Fibroblast of lung (primary cell): Measurements from ENCODE around the gene CYP2W1. TPM values are rescaled to one million over a fixed set of nuclear protein-coding genes. Genes with fewer than 3 reads are reported as not detected.
"Not testable (repeated sequence)": the region's sequence is repeated elsewhere in the genome, so short reads cannot be mapped to it uniquely, and the experiment has no call there.

Experiments used
- DNase-seq, 2 donors: peaks; one replicate each; pipeline versions ENCODE4 v3.0.0 to v3.0.0-alpha.2; 2010; ENCODE audit warnings: low read depth in 2 of 2
- H2AFZ ChIP-seq: 2 replicates; pipeline ENCODE4 v1.5.1; 2012; ENCODE audit warnings: low read length, control low read depth, inconsistent platforms
- H3K27ac ChIP-seq: 2 replicates; pipeline ENCODE4 v1.5.1; 2011; ENCODE audit warnings: low read length, control low read depth; ENCODE audit not compliant: insufficient read depth
- H3K27me3 ChIP-seq: 2 replicates; pipeline ENCODE4 v1.5.1; 2011; ENCODE audit warnings: mild to moderate bottlenecking, low read length; ENCODE audit not compliant: control insufficient read depth, insufficient read depth
- H3K36me3 ChIP-seq: 2 replicates; pipeline ENCODE4 v1.5.1; 2011; ENCODE audit warnings: low read length; ENCODE audit not compliant: control insufficient read depth, insufficient read depth
- H3K4me1 ChIP-seq: 2 replicates; pipeline ENCODE4 v1.5.1; 2011; ENCODE audit warnings: low read length; ENCODE audit not compliant: control insufficient read depth, insufficient read depth; ENCODE audit errors: extremely low read depth
- H3K4me2 ChIP-seq: 2 replicates; pipeline ENCODE4 v1.5.1; 2011; ENCODE audit warnings: low read length, control low read depth; ENCODE audit not compliant: insufficient read depth; ENCODE audit errors: extremely low read depth
- H3K4me3 ChIP-seq, 4 experiments: fragments of 200-600 bp in 1 of 4; sonication (generic) in 1 of 4; replicated peaks in 1 of 4; 2 replicates each; pipeline ENCODE4 v1.5.1; 2011 to 2016; ENCODE audit warnings: low read length in 4 of 4, low read depth in 3 of 4, mild to moderate bottlenecking in 3 of 4, control low read depth in 2 of 4, inconsistent platforms in 1 of 4, mixed read lengths in 1 of 4; ENCODE audit not compliant: insufficient read depth in 1 of 4; ENCODE audit errors: control extremely low read depth in 1 of 4
- H3K79me2 ChIP-seq: 2 replicates; pipeline ENCODE4 v1.5.1; 2012; ENCODE audit warnings: mild to moderate bottlenecking, low read length, inconsistent platforms; ENCODE audit not compliant: control insufficient read depth, insufficient read depth
- H3K9ac ChIP-seq: 2 replicates; pipeline ENCODE4 v1.5.1; 2011; ENCODE audit warnings: mild to moderate bottlenecking, low read length, control low read depth; ENCODE audit not compliant: insufficient read depth
- H3K9me3 ChIP-seq: 2 replicates; pipeline ENCODE4 v1.5.1; 2012; ENCODE audit warnings: low read depth, low read length; ENCODE audit not compliant: control insufficient read depth, insufficient read depth
- H4K20me1 ChIP-seq: 2 replicates; pipeline ENCODE4 v1.5.1; 2011; ENCODE audit warnings: low read length; ENCODE audit not compliant: control insufficient read depth, insufficient read depth; ENCODE audit errors: extremely low read depth
- EZH2 ChIP-seq: IDR thresholded peaks from 2 replicates; pipeline ENCODE4 v1.5.1; 2012; ENCODE audit warnings: low read length, control low read depth, mild to moderate bottlenecking; ENCODE audit errors: missing control alignments
- polyA plus RNA-seq, 2 donors: library from polyadenylated mRNA; depleted of rRNA in 1 of 2; stranded (reverse) in 1 of 2; unstranded in 1 of 2; fragments of >200 nt; gene quantifications; 2 replicates each; pipeline ENCODE4 v1.2.1, GENCODE V29; 2011 to 2012; ENCODE audit warnings: missing spikeins in 1 of 2
- total RNA-seq: library from RNA; depleted of rRNA; stranded (reverse); fragments of >200 nt; gene quantifications from 2 replicates; pipeline ENCODE4 v1.2.1, GENCODE V29; 2014
- TF ChIP-seq, protein P1 (sequence below), 2 donors: IDR thresholded peaks in 1 of 2; conservative IDR thresholded peaks in 1 of 2; 1 replicate in 1 of 2; 2 replicates in 1 of 2; pipeline ENCODE4 v1.5.1; 2011 to 2012; ENCODE audit warnings: low read length in 2 of 2, control low read depth in 1 of 2, inconsistent platforms in 1 of 2, low read depth in 1 of 2, mild to moderate bottlenecking in 1 of 2

Gene CYP2W1
- total and polyA plus RNA-seq, 2 donors (not counting 1 experiment from before 2014, with no cell fraction given), result not detected

DNA sequence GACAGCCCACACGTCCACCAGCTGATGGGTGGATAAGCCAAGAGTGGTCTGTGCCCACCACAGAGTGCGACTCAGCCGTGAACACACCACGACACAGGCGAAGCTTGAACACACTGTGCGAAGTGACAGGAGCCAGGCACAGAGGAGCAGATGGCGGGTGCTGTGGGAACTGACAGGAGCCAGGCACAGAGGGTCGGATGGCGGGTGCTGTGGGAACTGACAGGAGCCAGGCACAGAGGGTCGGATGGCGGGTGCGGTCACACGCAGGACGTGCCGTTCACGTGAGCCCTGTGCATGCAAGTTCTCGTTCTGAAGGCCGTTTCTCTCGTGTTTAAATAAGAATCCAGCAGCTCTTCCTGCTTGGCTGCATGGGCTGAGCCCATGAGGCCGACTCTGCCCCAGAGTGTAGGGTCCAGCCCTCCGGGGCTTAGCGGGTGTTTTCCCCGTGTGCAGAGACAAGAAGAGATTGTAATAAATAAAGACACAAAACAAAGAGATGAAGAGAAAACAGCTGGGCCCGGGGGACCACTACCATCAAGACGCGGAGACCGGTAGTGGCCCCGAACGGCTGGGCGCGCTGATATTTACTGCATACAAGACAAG lies 22.6 kb upstream of the CYP2W1 start:
- Histone ChIP-seq H2AFZ (no peak overlapping the region), H3K79me2 (no peaks in the 10 kb centered on the region), H3K36me3 (no peaks in the 10 kb centered on the region), H3K9ac (no peak overlapping the region), H3K27me3 (peaks cover 4% of the 10 kb centered on the region), H3K4me2 (no peak overlapping the region), H3K9me3 (no peaks in the 10 kb centered on the region), H4K20me1 (no peaks in the 10 kb centered on the region), H3K4me1 (peaks cover 3% of the 10 kb centered on the region), H3K4me3 (no peak overlapping the region), H3K27ac (no peak overlapping the region)
- DNase-seq, result no peak
- TF ChIP-seq EZH2, result no peak
- TF ChIP-seq, protein P1, sequence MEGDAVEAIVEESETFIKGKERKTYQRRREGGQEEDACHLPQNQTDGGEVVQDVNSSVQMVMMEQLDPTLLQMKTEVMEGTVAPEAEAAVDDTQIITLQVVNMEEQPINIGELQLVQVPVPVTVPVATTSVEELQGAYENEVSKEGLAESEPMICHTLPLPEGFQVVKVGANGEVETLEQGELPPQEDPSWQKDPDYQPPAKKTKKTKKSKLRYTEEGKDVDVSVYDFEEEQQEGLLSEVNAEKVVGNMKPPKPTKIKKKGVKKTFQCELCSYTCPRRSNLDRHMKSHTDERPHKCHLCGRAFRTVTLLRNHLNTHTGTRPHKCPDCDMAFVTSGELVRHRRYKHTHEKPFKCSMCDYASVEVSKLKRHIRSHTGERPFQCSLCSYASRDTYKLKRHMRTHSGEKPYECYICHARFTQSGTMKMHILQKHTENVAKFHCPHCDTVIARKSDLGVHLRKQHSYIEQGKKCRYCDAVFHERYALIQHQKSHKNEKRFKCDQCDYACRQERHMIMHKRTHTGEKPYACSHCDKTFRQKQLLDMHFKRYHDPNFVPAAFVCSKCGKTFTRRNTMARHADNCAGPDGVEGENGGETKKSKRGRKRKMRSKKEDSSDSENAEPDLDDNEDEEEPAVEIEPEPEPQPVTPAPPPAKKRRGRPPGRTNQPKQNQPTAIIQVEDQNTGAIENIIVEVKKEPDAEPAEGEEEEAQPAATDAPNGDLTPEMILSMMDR (conservative IDR thresholded peaks at IDR 0.05 in 1 of 2, IDR thresholded peaks at IDR 0.05 in 1 of 2; ENCODE audit: low read depth in 1 of 2, low read length in 2 of 2), result no peak

DNA sequence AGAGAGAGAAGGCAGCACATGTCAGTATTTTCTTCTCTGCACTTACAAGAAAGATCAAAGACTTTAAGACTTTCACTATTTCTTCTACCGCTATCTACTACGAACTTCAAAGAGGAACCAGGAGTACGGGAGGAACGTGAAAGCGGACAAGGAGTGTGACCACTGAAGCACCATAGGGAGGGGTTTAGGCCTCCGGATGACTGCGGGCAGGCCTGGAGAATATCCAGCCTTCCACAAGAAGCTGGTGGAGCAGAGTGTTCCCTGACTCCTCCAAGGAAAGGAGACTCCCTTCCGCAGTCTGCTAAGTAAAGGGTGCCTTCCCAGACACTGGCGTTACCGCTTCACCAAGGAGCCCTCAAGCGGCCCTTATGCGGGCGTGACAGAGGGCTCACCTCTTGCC lies 22.0 kb upstream of the CYP2W1 start:
- H3K9ac ChIP-seq, H3K79me2 ChIP-seq, H3K4me1 ChIP-seq, H3K27ac ChIP-seq, H3K36me3 ChIP-seq, H4K20me1 ChIP-seq, H2AFZ ChIP-seq, H3K27me3 ChIP-seq, DNase-seq, H3K4me2 ChIP-seq, H3K4me3 ChIP-seq, H3K9me3 ChIP-seq: not testable (repeated sequence)

DNA sequence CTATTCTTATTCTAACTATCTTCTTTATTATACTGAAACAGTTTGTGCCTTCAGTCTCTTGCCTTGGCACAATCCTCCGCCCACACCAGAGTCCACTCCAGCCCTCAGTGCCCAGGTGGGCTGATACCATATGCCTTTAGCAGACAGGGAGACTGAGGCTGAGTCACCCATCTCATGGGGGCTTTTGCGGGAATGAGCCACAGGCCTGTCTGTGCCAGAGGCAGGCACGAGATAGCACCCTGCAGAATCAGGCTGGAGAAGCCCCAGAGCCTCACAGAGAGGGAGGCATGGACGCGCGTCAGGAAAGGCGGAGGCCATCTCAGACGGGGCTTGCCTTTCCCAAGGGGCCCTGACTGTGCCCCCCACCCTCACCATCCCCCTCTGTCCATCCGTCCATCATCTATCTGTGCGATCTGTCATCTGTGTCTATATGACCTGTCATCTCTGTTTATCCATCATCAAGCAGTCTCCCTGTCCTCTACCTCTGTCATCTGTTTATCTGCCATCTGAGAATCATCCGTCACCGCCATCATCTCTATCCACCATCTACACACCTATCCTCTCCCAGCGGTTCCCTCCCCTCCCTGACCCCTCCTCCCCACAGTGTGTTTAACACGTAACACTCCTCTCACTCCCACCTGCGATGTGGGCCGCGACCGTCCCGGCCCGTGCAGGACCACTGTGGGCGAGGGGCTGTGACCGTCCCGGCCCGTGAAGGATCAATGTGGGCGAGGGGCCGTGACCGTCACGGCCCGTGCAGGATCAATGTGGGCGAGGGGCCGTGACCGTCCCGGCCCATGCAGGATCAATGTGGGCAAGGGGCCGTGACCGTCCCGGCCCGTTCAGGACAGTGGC lies 21.2 kb upstream of the CYP2W1 start:
- Histone ChIP-seq H4K20me1 (no peaks in the 10 kb centered on the region), H3K9me3 (no peaks in the 10 kb centered on the region), H3K4me1 (peaks cover 3% of the 10 kb centered on the region), H2AFZ (no peak overlapping the region), H3K4me2 (no peak overlapping the region), H3K27me3 (peaks cover 4% of the 10 kb centered on the region), H3K79me2 (no peaks in the 10 kb centered on the region), H3K4me3 (no peak overlapping the region), H3K9ac (no peak overlapping the region), H3K36me3 (no peaks in the 10 kb centered on the region), H3K27ac (no peak overlapping the region)
- no peak for DNase-seq
- TF ChIP-seq, protein P1 (conservative IDR thresholded peaks at IDR 0.05 in 1 of 2, IDR thresholded peaks at IDR 0.05 in 1 of 2; ENCODE audit: low read depth in 1 of 2, low read length in 2 of 2), result no peak
- no peak for TF ChIP-seq EZH2
